Measurements from ENCODE around the gene CFAP107.
"Not testable (repeated sequence)": the region's sequence is repeated elsewhere in the genome, so short reads cannot be mapped to it uniquely, and the experiment has no call there.

CFAP107 gene

DNA sequence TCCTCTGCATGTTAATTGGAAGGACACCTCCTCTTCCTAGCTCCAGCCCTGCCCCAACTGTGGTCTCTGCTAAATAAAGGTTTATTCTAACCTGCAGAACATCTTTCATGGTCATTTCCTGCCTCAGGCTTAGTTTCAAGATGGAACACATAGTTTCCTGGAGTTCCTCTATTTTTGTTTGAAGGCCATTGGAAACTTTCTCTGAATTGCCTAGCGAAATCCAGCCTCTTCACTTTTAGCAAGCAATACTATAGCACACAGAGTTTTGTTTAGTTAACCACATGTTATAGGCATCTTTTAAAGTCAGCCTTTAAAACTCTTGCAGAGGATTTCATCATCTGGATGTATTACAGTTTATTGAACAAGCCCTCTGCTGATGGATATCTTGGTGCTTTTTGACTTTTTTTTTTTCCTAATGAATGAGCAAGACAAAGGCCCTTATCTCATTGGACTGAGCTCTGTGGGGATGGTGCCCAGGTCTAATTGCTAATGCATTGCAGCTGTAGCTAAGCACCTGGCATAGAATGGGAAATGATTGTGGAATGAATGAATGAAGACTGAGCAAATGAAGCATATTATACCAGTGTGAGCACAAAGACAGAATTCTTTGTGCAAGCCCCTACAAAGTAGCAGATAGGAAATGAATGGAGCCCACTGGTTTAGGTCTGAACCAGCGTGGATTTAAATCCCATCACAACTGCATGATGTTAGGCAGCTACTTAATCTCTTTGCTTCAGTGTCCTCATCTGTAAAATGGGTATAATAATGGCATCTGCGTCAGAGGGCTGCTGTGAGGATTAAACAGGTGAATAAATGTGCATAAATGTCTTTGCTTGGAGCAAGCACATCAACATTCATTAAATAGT, 641 bp upstream of the CFAP107 start:
- no peak for DNase-seq

DNA sequence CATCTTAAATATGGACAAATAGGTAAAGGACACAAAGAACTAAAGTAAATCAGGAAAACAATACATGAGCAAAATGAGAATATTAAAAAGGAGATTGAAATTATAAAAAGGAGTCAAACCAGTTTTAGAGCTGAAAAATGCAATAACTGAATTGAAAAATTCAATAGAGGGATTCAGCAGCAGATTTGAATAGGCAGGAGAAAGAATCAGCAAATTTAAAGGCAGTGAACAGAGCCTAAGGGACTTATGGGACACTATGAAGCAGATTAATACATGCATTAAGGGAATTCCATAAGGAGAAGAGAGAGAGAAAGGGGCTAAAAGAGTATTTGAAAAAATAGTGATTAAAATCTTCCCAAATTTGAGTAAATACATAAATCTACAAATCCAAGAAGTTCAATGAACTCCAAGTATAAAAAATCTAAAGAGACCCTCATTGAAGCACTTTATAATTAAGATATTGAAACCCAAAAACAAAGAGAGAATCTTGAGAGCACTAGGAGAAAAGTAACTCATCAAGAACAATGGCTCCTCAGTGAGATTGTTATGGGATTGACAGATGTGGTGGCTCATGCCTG, 2.9 kb downstream of the CFAP107 start:
- no peak for DNase-seq

DNA sequence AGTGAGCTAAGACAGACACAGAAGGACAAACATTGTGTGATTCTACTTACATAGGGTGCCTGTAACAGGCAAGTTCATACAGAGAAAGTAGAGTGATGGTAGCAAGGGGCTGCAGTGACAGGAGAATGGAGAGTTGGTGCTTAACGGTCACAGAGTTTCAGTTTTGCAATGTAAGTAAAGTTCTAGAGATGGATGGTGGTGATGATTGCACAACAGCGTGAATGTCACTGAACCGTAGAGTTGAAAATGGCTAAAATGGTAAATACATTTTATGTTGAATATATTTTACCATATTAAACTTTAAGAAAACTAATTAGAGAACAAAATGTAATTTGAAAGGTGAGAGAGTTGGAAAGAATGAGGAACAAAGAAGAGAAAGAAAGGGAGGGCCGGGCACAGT, 8.7 kb downstream of the CFAP107 start:
- no peak for DNase-seq

DNA sequence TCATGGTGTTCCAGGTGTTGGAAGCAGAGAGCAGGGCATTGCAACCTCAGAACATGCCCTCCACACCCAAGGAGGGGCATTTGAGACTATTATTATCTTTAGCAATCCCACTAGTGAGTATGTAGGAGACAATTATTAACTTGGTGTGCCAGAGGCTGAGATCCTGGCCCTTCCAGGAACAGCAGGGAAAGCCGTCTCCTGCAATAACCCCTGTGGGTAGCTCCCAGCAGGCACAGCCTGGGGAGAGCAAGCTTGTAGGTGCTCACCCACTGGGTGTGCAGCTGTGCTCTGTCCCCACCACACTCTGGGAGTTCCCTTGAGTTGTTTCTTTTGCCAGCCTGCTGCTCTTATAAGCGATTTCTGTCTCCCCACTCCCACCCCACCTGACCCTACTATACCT, 10.3 kb downstream of the CFAP107 start:
- no peak for DNase-seq

DNA sequence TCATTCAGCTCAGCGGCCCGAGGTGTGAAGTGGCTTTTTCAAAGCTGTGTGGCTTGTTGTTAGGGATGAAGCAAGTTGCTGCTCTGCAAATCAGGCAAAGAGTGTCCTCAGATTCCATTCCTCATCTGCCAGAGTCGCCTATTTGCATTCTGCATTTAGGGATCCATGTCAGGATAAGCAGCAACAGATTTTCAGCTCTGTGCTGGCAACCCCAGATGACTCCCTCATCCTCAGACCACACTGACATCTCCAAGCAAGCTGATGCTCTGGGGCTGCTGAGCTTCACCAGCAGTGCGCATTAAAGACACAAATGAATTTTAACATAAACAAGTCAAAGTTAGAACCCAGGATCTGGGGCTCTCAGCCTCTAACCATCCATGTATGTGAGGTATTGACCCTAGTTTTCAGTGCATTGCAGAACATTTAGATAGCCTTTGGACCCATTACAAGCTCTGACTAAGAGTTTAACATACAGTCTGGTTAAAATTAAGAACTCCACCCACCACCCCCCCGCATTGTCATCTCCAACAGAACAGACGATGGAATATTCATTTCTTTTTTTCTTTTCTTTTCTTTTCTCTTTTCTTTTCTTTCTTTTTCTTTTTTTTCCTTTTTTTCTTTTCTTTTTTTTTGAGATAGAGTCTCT, 10.9 kb downstream of the CFAP107 start:
- no peak for DNase-seq

DNA sequence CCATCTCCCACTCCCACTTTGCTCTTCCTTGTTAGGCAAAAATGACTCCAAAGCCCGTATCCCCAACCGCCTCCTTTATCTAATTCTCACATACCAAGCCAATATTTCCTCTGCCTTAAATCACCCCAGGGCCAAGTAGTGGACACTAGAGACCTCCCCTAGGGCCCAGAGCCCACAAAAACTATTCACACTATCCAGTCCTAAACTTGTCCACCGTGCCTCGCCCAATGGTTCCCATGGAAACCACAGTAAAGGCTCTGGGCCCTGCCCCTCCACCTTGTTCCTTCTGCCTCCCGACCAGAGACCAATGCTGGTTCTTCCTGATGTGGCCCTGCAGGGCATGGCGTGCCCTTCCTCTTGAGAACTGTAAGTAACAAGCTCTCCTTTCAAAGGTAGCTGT, 11.8 kb downstream of the CFAP107 start:
- DNase-seq, result no peak

DNA sequence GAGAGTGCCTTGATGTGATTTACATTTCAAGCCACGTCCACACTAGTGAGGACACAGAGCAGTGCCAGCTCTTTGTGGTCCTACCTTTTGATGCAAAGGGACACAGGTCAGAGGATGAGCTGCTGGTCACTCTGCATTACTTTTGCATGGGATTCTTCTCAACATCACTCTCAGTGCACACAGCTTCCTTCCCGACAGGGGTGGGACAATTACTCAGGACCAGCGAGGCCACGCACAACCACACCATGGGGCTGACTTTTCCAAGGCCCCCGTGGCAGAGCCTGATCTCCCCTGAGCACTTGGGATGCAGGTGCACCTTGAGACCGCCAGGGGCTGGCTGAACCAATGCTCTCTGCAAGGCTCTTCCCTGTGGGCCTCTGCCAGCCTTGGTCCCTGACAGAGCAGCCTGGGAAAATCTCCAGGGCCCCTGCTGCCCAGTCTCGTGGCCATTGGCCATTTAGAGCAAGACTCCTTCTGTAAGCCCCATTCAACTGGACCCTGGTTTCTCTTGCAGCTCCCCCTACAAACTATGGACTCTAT, 14.3 kb downstream of the CFAP107 start:
- DNase-seq, result no peak

DNA sequence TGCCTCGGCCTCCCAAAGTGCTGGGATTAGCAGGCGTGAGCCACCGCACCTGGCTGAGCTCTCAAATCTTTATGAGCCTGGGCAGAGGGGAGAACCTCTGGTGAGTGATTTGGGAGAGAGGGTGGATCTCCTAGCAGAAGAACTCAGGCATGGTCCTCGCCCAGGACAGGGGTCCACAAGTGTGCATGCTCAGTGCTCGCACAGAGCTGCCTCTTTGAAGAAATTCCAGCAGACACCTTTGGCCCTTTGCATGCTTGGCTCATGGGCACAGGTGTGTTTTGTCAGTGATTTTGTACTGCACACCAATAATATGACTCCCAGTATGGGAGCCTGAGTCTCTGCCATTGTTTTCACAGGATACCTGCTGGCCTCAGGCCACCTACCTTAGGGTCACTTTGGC, 15.8 kb downstream of the CFAP107 start:
- DNase-seq, result no peak

DNA sequence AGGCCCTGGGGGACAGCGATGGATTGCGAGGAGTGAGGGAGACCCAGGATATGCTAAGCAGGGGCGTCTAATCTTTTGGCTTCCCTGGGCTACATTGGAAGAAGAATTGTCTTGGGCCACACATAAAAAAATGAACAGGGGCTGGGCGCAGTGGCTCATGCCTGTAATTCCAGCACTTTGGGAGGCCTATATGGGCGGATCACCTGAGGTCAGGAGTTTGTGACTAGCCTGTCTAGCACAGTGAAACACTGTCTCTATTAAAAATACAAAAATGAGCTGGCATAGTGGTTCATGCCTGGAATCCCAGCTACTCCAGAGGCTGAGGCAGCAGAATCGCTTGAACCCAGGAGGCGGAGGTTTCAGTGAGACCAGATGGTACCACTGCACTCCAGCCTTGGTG, 16.8 kb downstream of the CFAP107 start:
- no peak for DNase-seq

DNA sequence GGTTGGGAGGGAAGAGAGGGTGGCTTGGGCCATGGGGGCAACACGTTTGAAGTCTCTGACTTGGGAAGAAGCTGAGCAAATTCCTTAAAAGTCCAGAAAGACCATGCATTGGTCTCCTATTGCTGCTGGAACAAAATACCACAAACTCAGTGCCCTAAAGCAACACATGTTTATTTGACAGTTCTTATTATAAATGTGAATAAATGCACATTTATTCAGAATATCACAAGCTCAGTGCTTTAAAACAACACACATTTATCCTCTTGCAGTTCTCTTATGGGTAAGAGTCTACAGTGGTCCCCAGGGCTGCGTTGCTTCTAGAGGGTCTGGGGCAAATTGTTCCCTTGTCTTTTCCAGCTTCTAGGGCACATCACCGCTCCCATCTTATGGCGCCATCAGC, 17.5 kb downstream of the CFAP107 start:
- no peak for DNase-seq

DNA sequence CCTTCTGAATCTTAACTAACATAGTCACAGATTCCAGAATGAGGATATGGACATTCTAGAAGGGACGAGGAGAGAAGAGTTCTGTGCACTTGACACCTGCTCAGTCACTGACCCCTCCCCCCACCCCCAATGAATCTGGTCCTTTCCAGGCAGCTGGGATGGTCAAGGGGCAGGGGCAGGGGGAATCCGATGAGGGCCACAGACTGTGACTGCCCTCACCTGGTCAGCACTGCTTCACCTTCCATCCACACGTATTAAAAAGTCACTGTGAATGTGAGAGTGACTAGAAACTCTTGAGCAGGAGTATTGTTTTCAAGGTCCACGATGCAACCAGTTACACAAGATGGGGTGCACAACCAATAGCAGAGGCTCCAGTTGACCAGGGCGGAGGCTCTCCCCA, 18.0 kb downstream of the CFAP107 start:
- no peak for DNase-seq

DNA sequence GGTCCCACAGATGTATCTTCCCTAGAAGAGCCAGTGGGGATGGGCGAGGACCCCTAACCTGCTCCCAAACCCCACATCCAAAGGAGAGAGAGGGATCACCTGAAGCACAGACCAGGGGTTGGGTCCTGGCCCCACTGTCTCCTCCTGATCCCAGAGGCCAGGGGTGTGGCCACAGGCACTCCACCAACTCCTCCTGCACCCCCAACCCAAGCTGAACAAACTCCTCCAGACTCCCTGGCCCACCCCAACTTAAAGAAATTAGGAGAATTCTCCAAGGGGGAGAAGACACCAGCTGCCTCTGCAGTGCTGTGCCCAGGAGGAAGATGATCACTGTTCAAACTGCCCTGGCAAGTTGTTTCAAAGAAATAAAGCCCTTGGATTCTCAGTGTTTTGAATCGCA, 23.0 kb downstream of the CFAP107 start:
- no peak for DNase-seq

DNA sequence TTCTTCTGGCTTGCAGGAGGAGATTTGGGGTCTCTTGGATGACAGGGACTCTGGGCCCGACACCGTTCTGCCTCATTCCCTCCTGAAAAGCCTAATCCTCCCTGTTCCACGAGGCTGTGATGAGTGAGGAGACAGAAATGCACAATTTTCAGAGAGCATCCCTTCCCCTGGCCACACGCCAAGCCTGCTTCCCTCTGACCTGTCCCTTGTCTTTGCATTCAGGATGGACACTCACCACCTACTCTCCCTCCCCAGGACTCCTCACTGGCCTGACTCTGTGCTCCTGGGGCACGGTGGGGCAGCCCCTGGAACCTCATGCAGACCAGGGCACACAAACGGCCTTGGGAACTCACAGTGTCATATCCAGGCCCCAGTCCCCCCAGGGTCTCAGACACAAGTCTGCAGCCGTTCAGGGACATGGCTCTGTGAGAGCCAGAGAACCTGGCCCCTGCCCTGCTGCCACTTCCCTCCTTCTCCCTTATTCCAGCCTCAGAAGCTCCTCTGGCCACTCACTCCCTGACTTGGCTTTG, 24.0 kb downstream of the CFAP107 start:
- no peak for DNase-seq

DNA sequence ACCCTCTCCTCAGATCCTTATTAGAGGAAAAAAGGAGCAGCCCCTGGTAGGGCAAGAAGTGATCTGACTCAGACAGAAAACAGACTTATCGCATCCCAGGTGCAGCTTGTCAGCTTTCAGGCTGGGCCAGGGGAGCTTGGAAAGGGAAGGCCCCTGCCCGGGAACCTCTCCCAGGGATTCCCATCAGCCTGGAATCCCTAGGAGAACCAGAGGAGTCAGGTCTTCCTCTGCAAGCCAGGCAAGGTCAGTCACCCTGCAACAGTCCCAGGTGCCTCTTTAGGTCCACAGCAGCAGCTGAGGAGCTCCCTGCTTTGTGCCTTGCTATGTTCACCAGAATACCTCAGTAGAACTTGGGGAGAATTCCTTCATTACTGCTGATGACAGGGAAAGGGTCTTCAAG, 24.6 kb downstream of the CFAP107 start:
- DNase-seq, result no peak

DNA sequence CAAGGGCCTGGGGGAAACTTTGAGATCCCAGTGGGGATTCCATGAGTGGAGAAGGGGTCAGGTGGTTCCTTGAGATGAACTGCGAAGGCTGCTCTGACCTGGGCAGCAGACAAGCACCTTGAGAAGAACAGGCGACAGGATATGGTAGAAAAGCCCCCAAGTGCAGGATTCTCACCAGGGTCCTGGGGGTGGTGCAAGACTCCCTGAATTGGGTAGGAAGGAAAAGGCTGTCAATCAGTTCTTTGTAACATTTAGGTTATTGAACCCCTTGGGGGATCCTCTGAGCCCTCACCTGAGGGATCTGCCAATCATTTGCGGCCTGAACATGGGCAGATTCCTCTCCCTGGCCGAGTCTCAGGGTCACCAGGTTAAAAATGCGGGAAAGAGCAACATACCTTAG, 25.2 kb downstream of the CFAP107 start:
- no peak for DNase-seq

DNA sequence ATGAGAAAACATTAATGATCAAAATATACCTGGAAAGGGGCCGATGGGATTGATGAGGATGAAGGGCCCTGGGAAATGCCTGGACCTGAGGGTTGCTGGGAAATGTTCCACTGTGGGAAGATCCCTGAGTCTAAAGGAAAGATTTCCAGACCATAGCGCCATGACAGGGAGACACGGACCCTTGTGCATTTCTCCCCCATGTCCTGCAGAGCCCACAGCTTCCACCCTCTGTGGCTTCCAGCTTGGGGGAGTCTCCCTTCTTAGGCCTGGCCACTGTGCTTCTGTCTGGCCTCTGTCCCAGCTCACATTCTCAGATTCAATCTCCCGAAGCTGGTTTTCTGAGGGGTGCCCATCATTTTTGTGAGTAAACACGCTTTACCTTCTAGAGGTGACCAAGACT, 26.5 kb downstream of the CFAP107 start:
- DNase-seq, result no peak

DNA sequence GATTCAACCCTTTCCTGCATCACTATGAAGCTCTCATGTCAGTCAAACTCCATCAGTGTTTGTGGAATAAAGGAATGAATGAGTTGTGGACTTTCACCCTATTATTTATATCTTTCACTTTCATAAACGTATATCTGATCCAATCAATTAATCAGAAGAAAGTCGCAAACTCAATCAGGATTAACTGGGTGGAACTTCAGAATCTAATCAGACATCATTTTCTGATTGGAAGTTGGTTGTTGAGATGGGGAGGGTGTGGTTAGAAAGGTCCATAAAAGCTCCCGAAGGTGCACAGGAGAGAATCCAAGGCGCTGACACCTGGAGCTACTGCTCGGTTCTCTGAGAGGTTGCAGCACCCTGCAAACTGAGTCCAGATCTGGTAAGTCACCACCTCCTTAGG, 27.4 kb downstream of the CFAP107 start, which contains the start of gene PRAMEF12:
PRAMEF12 (plus strand) TSS at position 301 of the 400 bp plus-strand sequence. CDS start 1,130 bp downstream, outside the sequence.
- DNase-seq, result no peak

DNA sequence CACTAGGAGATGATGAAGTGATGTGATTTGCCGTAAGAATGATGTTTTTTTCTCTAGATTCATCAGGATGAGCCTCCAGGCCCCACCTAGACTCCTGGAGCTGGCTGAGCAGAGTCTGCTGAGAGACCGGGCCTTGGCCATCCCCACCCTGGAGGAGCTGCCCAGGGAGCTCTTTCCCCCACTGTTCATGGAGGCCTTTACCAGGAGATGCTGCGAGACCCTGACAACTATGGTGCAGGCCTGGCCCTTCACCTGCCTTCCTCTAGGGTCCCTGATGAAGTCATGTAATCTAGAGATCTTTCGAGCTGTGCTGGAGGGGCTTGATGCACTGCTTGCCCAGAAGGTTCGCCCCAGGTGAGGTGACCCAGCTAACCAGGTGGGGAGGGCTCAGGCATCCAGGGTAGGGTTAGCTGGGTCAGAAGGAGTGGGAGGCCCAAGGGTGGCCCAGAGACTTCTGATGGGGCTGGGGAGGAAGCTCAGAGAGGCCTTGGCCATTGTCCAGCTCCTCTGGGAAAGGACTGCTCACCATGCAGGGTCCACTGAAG, 28.9 kb downstream of the CFAP107 start:
- DNase-seq, result no peak

DNA sequence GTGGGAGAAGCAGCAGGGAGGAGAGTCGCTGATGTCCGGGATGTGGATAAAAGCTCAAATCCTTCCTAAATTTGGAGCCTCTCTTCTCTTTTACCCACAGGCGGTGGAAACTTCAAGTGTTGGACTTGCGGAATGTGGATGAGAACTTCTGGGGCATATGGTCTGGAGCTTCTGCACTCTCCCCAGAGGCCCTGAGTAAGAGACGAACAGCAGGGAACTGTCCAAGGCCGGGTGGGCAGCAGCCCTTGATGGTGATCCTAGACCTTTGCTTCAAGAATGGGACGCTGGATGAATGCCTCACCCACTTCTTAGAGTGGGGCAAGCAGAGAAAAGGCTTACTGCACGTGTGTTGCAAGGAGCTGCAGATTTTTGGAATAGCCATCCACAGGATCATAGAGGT, 29.4 kb downstream of the CFAP107 start:
- no peak for DNase-seq

DNA sequence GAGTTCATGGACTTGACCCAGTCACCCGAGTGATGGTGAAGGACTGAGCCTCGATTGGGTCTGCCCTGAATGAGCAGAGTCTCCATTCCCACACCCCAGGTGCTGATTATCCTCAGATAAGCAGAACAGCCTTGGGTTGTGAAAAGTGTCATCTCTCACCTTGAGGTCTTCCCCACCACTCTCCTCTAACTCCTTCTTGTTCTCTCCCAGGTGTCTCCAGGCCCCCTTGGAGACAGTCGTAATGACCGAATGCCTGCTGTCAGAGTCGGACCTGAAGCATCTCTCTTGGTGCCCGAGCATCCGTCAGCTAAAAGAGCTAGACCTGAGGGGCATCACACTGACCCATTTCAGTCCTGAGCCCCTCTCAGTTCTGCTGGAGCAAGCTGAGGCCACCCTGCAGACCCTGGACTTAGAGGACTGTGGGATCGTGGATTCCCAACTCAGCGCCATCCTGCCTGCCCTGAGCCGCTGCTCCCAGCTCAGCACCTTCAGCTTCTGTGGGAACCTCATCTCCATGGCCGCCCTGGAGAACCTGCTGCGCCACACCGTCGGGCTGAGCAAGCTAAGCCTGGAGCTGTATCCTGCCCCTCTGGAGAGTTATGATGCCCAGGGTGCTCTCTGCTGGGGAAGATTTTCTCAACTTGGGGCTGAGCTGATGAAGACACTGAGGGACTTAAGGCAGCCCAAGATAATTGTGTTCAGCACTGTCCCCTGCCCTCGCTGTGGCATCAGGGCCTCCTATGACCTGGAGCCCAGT, 31.0 kb downstream of the CFAP107 start:
- no peak for DNase-seq

DNA sequence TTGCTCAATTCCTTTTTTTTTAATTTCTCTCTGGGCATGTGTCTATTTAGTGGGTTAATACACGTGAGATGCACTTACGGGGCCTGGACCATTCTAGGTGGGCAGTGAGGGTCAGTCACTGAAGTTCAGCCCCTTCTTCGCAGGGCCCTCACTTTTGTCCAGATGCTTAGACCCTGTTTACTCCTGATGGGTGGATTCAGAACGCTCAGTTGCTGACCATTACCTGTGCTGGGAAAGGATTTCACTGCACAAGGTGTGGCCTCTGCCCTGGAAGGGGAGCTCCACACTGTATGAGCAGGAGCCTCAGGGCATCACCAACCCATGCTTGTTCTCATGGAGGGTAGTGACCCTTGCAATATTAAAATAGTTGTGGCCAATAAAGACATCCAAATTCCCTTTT, 32.1 kb downstream of the CFAP107 start:
- no peak for DNase-seq

DNA sequence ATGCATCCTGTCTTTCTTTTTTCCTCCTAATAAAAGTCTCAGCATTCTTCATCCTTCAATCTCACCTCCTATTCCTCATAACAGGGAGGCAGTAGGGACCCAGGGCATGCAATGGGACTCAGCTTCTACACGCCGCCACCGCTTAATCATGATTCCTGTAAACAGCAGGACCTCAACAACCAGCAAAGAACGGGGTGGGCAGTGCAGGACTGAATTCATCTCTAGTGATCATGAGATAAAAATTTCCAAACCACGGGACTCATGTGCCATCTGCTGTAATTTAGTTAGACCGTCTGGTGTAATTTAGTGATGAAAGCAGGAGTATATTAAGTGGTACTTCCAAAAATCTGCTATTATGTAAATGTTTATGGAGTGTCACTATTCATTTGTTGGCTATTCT, 32.9 kb downstream of the CFAP107 start:
- DNase-seq, result no peak

DNA sequence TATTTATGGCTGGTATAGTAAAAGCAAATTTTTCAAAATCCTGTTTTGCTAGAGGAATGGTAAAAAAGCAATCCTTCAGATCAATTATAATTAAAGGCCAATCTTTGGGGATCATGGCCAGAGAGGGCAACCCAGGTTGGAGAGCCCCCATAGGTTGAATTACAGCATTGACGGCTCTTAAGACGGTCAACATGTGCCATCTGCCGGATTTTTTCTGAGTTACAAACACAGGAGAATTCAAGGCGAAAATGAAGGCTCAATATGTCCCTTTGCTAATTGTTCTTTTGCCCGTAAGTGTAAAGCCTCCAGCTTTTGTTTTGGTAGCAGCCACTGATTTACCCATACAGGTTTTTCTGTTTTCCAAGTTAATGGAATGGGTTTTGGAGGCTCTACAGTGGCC, 35.5 kb downstream of the CFAP107 start:
- DNase-seq, result not testable (repeated sequence)

All from left hindlimb (tissue), 1 donor.